DLD1 (cell line): Measurements from ENCODE around the gene ITSN2.
"Not testable (repeated sequence)": the region's sequence is repeated elsewhere in the genome, so short reads cannot be mapped to it uniquely, and the experiment has no call there.

Source experiments
- in situ Hi-C: cut with HindIII; loops from 2 replicates; pipeline ENCODE4 v1.10.0; 2017; ENCODE audit warnings: low sequenced_read_pairs

Gene ITSN2

DNA sequence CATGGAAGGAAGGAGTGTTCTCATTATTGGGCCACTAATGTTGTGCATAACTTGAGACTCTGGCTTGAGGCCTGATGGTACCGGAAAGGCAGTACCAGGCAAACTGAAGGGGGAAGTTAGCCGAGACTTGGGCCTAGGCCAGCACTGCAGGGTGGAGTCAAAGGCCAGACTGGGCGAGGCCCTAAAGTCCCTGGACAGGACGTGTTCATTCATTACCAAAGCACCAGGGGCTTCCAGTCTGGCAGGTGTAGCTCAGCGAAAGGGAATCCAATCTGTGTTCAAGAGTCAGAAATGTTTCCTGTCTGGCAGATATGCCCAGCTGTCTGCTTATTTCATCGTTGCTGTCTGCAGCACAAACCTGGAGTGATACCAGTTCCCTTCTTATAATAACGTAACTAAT is 4.7 kb upstream of the ITSN2 start:
- in situ Hi-C loops, result no loop called here

DNA sequence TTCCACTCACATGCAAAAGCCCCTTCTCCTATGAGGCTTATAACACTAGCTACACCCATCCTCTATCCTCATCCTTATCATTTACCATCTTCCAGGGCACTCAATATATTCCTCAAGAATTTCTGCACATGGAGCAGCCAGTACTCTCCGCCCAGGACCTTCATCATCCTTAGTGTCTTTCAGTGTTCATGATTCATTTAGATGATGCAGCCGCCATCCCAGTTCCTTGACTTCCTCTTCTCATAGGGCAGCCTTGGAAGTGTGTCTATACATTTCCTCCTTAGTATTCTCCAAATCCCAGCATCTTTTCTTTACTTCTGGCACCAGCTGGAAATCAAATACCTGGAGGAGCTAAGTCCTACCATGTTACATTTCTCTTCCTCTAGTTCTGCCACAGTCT is 3.0 kb upstream of the ITSN2 start:
- in situ Hi-C loops, result no loop called here

DNA sequence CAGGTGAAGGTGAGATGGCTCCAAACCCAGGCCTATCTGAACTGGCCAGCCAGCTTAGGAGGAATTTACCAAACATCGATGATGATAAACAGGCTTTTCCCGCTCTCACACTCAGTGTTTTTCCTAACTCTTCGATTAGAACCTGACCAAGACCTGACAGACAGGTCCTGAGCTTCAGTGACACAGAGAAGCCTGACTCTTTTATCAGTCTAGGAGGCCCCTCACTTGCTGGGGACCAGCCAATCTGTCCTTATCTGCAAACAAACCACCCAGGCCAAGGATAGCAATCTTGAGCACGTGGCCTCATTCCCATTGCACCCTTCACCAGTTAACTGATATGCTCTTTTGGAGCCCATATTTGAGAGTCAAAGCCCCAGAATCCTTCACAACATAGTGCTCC is 1.9 kb upstream of the ITSN2 start:
- in situ Hi-C loops, result no loop called here

DNA sequence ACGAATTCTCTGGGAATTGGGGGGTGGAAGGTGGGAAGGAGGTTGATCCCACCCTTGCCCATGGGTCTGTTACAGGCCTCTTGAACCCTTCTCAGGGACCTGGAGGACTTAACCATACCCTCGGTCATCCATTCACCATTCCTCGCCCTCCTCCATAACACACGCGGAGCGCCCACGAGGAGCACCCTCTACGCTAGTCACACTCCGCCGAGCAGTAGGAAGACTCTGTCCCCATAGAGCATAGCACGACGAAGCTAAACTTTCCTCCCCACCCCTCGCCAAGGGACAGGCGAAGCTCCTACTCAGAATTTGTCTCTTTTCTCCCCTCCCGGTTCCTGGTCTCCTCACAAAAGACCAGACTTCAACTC is 611 bp upstream of the ITSN2 start:
- in situ Hi-C loops, result no loop called here

DNA sequence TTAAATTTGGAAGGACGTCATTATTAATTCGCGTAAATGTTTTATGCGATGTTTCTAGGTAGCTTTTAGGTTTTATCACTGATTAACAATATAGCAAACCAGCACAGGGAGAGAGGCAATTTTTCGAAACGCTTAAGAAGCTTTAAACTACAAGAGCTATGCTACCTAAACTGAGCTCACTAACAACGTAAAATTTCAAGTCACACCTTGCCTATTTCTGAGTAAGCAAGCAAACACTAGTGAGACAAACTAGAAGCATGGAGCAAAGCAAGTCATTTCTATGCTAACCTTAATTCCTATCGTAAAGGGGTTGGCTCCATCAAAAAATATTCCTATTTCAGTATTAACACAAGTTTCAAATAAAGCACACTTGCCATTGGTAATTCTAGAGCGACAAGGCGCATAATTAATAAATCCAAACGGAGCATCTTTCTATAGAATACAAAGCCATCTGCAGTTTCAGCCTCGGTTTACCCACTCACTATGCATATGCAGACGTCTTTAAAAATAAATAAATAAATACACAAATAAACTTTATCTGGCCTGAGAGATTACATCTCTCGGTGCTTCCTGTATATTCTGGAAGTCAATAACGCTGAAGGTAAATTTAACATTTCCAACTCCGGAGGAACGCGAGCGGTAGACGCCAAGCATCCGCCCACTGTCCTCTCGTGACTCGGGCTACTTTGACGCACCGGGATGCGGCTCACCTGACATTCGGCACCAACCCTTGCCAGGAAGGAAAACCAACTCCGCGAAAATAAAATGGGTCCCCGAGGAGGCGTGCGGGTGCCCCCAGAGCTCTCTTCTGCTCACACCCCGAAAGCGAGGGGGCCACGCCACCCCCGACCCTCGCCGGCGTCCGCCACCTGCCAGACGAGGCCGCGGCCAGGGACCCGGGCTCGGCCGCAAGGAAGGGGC is 947 bp downstream of the ITSN2 start:
- in situ Hi-C loops, result no loop called here

DNA sequence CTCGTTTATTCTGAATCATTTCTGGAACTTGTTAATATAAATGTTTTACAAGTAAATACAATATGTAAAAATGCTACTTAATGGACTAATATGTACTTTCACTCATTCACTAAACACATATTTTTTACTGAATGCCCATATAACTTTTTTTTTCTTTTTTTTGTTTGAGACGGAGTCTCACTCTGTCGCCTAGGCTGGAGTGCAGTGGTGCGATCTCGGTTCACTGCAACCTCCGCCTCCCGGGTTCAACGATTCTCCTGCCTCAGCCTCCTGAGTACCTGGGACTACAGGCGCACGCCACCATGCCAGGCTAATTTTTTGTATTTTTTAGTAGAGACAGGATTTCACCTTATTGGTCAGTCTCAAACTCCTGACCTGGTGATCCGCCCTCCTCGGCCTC is 2.6 kb downstream of the ITSN2 start:
- in situ Hi-C loops, result not testable (repeated sequence)

DNA sequence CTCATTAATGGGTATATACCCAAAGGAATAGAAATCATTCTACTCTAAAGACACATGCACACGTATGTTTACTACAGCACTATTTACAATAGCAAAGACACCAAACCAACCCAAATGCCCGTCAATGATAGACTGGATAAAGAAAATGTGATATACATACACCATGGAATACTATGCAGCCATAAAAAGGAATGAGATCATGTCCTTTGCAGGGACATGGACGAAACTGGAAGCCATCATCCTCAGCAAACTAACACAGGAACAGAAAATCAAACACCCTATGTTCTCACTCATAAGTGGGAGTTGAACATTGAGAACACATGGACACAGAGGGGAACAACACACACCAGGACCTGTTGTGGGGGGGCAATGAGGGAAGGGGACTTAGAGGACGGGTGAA is 3.2 kb downstream of the ITSN2 start:
- in situ Hi-C loops, result not testable (repeated sequence)

DNA sequence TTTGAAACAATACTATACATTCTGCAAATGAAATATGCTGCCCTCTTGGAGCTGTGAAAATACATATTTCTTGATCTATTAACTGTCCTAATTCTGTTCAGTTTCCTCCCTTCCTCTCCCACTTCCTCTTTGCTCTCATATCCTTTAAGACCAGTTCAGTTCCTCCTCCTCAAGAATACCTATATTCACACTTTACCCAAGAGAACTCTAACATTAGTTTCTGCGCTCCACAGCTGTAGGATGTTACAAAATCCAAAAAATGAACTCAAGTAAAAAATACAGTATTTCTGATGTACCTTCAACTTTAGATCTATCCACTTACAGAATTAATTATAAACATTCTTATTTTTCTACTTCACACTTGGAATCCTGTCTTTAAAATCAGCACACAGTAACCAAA is 5.4 kb downstream of the ITSN2 start:
- in situ Hi-C loops, result no loop called here

DNA sequence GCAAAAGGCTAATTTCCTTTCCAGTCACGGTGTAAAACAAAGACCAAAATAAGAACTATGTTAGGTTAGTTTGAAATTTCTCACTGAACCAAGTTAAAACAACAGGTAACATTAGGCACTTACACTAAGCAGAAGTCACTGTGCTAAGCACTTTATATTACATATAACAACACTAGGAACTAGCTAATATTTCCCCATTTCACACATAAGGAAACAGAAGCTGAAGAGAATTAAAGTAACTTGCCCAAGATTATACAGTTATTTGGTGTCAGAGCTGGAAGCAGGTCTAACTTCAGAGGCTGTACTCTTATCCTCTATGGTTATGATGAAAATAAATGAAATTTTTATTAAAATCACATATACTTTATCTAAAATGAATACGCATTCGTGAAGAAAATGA is 5.9 kb downstream of the ITSN2 start:
- in situ Hi-C loops, result no loop called here

DNA sequence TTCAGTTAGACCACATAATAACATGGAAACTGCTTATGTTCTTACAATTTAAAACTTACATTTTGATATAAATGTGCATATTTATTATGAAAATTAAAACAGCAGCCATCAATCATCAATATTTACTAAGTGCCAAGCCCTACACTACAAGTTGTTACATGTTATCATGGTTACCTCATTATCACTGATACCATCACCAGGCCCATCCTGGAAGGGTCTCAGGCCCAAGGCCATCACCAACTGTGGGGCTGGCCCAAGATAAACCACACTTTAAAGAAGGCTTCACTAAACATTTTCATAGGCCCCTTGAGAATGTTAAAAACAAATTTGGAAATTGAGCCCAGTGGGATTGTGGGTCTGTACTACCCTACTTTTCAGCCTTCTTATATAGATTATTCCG is 6.4 kb downstream of the ITSN2 start:
- in situ Hi-C loops, result no loop called here

DNA sequence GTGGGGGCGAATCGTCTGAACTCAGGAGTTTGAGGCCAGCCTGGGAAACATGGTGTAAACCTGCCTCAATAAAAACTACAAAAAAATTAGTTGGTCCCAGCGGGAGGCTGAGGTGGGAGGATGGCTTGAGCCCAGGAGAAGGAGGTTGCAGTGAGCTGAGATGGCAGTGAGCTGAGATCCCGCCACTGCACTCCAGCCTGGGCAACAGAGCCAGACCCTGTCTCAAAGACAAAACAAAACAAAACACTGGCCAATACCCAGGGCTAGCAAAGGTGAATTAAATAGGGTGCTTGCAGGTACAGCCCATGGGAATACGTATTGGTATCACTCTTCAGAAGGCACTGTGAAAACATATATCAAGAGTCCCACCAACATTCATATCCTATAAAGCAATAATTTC is 7.0 kb downstream of the ITSN2 start:
- in situ Hi-C loops, result no loop called here

DNA sequence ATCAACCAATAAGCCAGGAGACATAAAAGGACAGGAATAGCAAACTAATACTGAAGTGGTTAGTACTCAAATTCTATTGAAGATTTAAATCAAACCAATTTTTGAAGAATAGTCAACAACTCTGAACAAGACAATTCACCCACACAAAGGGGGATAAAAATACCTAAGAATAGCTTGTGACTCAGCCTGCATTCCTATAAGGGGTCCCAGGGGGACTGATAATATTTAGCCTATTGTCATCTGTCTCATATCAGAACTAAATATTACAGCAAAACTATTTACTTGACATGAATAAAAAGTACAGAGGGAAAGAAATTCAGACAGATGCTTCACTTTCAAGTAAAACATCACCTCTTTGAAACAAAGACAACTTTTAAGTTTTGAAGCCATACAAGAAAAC is 7.7 kb downstream of the ITSN2 start:
- in situ Hi-C loops, result no loop called here

DNA sequence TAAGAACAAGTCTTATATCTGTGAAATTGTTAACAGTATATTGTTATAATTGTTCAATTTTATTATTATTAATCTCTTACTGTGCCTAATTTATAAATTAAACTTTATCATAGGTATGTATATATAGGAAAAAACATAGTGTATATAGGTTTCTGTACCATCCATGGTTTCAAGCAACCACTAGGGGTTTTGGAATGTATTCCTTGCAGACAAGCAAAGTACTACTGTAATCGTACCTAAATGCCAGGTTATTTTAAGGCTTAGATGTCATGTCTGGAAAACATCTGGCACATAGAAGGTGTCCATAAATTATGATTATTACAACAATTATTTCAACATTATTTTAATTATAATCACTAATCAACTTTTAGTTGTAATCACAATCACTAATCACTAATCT is 8.4 kb downstream of the ITSN2 start:
- in situ Hi-C loops, result no loop called here

DNA sequence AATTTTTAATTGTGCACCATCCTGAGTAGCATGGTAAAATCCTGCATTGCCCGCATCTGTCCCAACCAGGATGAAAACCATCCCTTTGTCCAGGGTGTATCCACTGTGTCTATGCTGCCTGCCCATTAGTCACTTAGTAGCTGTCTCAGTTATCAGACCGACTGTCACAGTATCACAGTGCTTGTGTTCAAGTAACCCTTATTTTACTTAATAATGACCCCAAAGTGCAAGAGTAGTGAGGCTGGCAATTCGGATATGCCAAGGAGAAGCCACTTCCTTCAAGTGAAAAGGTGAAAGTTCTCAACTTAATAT is 8.8 kb downstream of the ITSN2 start:
- in situ Hi-C loops, result no loop called here

DNA sequence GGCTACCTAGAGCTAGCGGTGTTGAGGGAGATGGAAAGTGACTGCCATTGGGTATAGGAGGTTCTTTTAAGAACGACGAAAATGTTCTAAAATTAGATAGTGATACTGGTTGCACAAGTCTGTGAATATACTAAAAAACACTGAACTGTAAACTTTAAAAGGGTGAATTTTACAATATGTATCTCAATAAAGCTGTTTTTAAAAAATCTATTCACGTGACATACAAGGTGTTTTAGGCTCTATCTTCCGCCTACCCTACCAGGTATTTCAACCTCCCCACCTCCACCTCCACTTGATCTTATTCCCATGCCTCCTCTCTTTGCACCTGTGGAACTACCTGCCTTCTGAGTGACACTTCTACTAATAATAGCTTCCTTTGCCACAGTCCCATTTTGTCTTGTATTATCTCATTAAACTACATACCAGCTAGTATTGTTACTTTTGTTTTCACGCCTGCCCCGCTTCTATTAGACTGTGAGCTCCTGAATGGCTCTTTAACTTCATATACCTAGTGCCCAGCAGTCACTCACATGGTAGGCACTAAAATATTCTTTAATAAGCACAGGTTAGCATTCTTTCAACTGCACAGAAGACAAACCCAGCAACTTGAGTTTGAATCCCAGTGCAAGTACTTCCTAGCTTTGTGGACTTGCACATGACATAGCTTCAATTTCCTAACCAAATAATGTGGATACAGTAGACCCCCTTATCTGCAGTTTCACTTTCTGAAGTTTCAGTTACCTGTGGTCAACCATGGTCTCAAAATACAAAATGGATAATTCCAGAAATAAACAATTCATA is 9.3 kb downstream of the ITSN2 start:
- in situ Hi-C loops, result no loop called here

DNA sequence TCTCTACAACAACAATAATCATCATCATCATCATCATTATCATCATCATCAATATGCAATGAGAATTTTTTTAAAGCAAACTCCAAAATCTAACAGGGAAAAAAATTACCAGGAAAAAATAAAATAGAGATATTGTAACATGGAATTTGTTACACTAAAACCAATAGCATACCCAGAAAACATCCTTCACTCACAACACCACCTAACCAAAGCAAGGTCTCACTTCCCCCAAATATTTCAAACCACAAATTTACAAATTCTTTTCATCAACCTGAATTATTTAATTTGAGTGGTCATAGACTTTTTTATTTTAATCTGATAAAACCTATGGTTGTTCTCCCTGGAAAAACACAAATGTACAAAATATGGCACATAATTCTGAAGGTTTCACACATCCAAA is 11.2 kb downstream of the ITSN2 start:
- in situ Hi-C loops, result no loop called here

DNA sequence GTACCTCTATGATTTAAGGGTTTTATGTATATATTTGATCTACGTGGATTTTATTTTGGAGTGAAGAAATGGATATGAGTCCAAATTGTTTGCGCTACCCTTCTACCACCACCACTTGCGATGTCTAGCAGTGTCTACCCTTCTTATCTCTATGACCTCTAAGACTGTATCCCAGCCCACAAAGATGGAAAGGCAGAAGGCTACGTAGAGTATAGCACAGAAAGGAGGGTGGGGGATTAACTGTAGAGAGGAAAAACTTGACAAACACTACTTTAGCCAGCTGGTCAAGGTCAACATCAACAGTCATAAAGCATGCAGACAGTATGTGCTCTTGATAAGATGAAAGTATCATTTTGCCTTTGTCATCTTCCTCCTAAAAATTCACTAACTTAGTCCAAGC is 14.4 kb downstream of the ITSN2 start:
- in situ Hi-C loops, result no loop called here

DNA sequence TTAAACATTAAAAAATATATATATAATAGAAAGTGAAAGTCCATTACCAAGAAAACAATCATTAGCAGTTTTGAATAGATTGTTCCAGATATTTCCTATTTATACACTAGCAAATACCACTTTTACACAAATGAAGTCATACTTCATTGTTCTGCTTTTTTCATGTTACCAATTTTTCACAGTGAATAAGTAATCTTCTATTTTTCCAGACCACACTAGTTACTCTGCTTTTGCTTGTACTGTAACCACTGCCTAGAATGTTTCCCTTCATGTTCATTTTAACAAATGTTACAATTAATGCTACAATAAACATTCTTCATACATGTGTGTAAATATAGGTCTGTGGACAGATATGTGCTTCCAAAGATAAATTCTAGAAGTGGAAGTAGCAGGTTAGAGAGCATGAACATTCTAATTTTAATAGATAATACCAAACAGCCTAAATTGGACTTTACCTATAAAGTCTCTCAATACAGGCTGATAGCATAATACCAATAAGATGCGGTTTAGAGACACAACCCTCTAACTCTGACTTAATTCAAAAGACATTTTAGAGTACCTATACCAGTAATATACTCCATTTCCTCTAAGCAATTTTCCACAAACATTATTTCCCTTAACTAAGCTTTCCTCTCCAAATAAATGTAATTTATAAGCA is 17.0 kb downstream of the ITSN2 start:
- in situ Hi-C loops, result no loop called here

DNA sequence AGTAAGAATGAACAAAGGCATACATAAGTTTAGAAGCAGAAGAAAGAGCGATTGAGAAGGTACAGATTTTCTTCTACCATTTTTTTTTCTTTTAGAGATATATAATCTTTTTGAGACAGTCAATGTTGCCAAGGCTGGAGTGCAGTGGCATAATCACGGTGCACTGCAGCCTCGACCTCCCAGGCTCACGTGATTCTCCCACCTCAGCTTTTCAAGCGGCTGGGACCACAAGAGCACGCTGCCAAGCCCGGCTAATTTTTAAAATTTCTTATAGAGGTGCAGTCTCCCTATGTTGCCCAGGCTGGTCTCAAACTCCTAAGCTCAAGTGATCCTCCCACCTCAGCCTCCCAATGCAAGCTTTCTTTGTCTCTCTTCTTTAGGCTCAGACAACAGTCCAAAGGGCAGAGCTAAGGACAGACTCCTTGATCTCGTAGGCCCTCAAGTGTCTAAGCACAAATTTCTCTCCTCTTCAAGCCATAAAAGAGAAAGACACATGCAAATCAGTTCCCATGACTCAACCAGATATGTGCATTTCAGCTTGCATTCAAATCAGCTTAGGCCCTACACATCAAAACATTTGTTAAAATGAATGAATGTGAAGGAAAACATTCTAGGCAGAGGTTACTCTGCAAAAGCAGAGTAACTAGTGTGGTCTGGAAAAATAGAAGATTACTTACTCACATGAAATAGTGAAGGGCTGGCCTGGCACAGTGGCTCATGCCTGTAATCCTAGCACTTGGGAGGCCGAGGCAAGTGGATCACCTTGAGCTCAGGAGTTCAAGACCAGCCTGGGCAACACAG is 18.0 kb downstream of the ITSN2 start:
- in situ Hi-C loops, result no loop called here

DNA sequence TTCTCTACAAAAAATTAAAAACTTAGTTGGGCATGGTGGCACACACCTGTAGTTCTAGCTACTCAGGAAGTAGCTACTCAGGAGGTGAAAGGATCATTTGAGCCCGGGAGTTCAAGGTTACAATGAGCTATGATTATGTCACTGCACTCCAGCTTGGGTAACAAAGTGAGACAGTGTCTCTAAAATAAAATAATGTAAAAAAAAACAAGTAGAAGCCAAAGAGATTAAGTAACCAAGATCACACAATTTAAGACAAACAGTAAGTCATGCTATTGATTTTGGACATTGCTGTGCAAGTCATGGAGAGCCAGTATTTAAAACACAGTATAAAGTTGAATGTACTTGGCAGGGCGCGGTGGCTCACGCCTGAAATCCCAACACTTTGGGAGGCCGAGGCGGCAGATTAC is 20.5 kb downstream of the ITSN2 start:
- in situ Hi-C loops, result no loop called here

DNA sequence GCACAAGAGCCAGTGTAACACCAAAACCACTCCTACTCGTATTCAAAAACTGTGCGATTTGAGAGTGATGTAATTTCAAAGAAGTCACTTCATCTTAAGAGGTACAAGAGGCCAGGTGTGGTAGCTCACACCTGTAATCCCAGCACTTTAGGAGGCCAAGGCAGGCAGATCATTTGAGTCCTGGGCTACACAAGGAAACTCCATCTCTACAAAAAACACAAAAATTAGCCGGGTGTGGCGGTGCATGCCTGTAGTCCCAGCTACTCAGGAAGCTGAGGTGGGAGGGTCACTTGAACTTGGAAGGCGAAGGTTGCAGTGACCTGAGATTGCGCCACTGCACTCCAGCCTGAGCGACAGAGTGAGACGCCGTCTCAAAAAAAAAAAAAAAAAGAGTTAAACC is 21.2 kb downstream of the ITSN2 start:
- in situ Hi-C loops, result not testable (repeated sequence)
